IPS DF 19.7 (cell line): Measurements from ENCODE around the gene KLK13.

Experiments
- DNase-seq: peaks from one replicate; pipeline ENCODE4 v3.0.0-alpha.2; 2013; ENCODE audit warnings: low read depth, low spot score

The KLK13 gene, protein sequence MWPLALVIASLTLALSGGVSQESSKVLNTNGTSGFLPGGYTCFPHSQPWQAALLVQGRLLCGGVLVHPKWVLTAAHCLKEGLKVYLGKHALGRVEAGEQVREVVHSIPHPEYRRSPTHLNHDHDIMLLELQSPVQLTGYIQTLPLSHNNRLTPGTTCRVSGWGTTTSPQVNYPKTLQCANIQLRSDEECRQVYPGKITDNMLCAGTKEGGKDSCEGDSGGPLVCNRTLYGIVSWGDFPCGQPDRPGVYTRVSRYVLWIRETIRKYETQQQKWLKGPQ

DNA sequence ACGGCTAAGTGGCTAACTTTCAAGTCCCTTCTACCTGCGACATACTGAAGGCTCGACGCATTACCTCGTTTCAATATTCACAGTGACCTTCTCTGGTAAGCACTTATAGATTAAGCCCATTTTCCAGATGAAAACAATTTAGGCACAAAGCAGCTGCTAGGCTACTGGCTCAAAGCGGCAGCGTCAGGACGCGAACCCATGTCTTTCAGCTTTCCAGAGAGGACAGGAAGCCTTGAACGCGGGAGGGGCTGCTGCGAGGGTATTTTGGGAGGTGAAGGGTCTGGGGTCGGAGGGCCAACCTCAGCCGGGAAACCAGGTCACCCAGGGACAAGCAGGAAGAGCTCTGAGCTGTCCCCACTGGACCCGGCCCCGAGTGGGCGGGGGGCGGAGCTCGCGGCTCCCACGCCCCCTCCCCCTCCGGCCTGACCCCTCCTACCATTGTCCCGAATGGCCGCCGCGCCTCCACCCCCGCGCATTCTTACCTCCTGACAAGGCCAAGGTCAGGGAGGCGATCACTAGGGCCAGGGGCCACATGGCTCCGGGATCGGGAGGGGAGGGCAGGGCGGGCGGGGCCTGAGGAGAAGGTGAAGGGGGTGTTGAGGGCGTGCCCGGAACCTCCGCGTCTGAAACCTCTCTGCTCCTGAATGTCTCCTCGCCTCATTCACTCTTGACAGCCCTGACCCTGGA is at the start of gene KLK13:
Gene KLK13, minus strand, starts transcription at position 559 of the 687 bp plus-strand sequence. Its CDS starts 25 bp downstream, at position 534.
- DNase-seq = peak; percentile 47

- DNase-seq = no peak
Measured at GRCh38 chr19:51114087-51114729, 49.3 kb upstream of the KLK13 start.

- DNase-seq = no peak
Measured at GRCh38 chr19:51111606-51112005, 46.7 kb upstream of the KLK13 start.

DNA sequence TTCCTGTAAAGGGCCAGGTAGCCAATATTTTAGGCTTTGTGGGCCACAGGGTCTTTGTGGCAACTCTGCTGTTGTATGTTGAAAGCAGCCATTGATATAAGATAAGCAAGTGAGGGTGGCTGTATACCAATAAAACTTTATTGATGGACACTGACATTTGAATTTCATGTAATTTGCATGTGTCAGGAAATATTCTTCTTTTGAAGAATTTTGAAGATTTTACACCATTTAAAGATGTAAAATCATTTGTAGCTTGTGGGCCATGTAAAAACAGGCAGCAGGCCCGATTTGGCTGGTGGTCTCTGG is 45.7 kb upstream of the KLK13 start:
- no peak for DNase-seq

DNA sequence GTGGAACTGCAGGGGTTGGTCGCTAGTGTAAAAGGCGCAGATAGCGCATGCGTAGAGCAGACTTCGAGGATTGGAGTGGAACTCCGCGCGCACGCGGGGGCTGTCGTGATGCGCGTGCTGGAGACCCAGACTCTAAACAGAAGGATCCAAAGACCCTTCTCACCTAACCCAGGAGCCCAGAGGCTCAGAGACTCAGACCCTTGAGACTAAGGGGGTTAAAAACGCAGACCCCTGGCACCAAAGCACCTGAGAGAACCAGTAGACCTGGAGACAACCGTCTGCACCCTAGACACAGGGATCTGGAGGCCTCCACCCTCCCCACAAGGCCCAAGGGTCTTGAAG is 43.9 kb upstream of the KLK13 start:
- DNase-seq = no peak

DNA sequence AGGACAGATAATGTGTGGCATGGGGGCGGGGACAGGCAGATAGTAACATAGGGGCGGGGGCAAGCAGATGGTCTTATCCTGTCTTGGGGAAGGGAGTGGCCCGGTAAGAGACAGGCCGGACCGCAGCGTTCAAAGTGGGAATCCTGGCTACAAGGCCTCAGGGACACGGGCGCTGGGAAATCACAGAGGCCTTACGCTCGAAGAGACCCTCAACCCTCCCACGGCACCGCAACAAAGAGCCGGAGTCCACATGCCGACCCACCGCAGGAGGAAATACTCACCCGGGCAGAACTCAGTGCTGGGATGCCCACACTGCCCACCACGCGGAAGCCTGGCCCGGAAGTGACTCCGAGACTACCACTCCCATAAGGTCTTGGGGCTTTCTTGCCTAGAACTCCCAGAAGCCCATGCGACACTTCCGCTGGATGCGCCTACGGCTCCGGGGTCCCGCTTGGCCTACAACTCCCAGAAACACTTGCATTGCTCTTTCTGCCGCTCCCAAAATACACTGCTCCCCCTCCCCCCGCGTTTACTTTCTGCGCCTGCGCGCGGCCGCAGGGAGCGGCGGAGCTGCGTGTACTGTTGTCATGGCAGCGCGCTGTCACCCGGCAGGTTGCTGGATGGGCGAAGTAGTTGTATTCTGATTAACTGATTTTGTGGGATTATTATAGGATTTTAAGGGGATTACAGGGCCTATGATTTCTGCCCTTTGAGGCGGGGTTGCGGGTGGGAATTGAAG is 43.3 kb upstream of the KLK13 start, which contains the start of gene CTU1:
Gene CTU1, minus strand, starts transcription at position 344 of the 739 bp plus-strand sequence. CDS start 3,840 bp downstream, outside the sequence.
- DNase-seq = peak; percentile 99

DNA sequence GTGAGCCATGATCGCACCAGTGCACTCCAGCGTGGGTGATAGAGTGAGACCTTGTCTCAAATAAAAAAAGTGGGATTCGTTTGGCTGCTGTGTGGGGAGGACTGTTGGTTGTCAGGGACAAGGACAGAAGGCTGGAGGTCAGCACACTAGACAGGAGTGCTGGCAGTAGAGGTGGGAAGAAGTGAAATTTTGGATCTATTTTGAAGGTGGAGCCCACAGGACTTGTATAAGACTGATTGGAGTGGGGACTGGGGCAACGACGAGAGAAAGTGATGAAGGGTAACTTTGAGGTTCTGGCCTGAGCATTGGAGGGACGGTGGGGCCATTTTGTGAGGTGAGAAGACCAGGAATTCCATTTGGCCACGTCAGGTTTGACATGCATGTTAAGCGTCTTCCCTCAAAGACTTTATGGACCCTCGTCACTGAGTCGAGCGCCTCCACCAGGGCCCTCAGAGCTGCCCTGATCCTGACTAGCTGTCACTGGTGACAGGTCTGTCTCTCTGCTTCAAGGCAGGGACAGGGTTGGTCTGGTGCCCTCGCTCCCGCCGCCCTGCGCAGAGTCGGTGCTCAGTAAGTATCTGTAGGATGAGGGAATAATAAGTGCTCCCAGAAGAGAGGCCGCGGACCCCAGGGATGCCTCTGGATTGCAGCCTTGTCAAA is 42.6 kb upstream of the KLK13 start:
- no peak for DNase-seq

- DNase-seq = no peak
Measured at GRCh38 chr19:51103926-51104341, 39.0 kb upstream of the KLK13 start.

DNA sequence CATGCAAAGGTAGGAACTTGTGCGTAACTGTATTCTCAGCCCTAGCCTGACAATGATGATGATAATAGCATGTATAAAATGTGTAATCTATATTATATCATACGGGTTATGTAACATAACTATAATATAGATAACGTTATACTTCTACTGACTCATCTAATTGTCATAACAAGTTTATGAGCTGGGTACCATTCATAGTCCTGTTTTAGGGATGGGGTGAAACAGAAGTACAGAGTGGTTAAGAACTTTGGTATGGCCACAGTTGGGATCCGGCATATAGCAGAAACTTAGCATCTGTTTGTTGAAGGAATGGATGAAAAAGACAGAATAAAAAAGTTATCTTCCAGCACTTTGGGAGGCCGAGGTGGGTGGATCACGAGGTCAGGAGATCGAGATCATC is 38.1 kb upstream of the KLK13 start:
- no peak for DNase-seq

GRCh38 chr19:51101171-51101865 is 36.4 kb upstream of the KLK13 start:
- no peak for DNase-seq

DNA sequence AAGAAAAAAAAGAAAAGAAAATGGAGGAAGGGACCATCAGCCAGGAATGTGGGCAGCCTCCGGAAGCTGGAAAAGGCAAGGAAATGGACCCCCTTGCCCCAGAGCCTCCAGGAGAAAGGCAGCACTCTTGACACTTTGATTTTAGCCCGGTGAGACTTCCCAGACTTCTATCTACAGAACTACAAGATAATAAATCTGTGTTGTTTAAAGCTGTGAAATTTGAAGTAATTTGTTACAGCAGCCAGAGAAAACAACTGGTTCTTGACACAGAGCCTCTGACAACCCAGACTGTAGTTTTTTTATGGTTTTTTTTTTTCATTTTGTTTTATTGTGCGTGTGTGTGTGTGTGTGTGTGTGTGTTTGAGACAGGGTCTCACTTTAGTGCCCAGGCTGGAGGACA is 35.7 kb upstream of the KLK13 start:
- no peak for DNase-seq

DNA sequence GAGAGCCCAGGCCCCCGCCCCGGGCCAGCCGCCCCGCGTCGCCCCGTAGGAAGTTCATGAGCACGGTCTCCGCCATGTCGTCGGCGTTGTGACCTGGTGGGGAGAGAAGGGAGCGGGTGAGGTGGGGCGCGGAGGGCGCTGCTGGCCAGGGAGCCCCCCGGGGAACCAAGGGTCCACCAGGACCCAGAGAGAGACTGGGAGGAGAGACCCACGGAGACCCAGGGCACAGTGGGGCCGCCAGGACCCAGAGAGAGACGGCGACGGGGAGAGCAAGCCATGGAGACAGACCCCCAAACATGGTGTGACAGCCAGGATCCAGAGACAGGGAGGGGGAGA is 34.1 kb upstream of the KLK13 start:
- no peak for DNase-seq

- no peak for DNase-seq
Measured at GRCh38 chr19:51098365-51099046, 33.6 kb upstream of the KLK13 start.

DNA sequence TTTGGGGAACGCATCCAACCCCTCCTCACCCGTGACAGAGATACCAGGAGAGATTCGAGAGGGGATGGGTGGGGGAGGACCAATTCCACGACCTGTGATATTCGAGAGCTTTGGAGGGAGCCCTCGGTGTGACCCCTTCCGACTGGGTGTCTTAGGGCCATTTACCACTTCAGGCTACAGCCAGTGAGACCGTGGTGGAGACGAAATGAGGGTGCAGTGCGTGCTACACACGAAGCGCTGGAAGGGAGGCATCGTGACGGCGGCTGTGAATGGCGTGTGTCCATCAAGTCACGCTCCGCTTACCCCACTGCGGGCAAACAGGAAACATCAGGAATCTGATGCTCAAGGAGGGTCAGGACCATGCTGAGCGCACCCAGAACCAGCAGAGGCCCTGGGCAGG is 32.9 kb upstream of the KLK13 start:
- no peak for DNase-seq

- no peak for DNase-seq
Measured at GRCh38 chr19:51097166-51097738, 32.4 kb upstream of the KLK13 start.

DNA sequence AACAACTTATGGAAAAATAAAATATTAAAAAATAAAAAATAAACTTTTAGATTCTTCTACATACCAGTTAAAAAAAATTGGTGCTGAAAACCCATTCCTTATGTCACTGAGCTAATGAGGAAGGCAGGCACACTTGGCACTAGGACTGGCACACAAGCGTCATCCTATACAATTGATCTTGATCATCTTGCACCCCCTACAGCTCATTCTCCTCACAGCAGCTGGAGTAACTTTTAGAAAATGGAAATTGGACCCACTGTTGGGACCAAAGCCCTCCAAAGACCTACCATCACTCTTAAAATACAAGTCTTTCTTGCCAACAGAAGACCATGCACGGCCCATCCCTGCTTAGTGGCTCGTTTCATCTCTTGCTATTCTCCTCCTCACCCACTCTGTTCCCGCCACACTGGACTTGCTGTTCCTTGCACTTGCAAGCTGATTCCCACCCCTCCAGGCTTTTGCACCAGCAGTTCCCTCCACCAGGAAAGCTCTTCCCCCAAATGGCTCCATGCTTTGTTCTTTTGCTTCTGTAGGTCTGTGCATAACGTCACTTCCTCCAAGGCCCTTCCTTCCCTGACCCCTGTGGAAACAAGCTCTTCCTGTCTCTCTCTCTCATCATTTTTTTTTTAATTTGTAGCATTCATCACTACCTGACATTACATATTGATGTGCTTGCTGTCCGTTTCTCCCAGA is 31.7 kb upstream of the KLK13 start:
- no peak for DNase-seq

GRCh38 chr19:51094696-51095279 is 29.9 kb upstream of the KLK13 start:
- DNase-seq = no peak

GRCh38 chr19:51093510-51094345 is 28.8 kb upstream of the KLK13 start:
- DNase-seq = no peak
